Astrocyte (in vitro differentiated cells and primary cell): ENCODE data around the gene CIAO2B. TPM values are rescaled to one million over a fixed set of nuclear protein-coding genes. Genes with fewer than 3 reads are reported as not detected.

Experiments
- DNase-seq: peaks from one replicate; pipeline ENCODE4 v3.0.0-alpha.2; 2010; ENCODE audit warnings: low read depth
- FAIRE-seq: peaks from 2 replicates; lab custom pipeline; 2011; peaks lifted over from hg19 to GRCh38; lab: Jason Lieb, UNC
- H2AFZ ChIP-seq: 2 replicates; pipeline ENCODE4 v1.6.0; 2012; ENCODE audit warnings: low read depth, low read length, inconsistent platforms
- H3K27ac ChIP-seq: 2 replicates; pipeline ENCODE4 v1.5.1; 2011; ENCODE audit warnings: low read depth, low read length, inconsistent platforms
- H3K27me3 ChIP-seq: 2 replicates; pipeline ENCODE4 v1.6.0; 2011; ENCODE audit warnings: low read length, inconsistent platforms; ENCODE audit not compliant: insufficient read depth
- H3K36me3 ChIP-seq: 2 replicates; pipeline ENCODE4 v1.5.1; 2011; ENCODE audit warnings: low read length, inconsistent platforms; ENCODE audit not compliant: insufficient read depth
- H3K4me1 ChIP-seq: 2 replicates; pipeline ENCODE4 v1.5.1; 2011; ENCODE audit warnings: low read length, inconsistent platforms; ENCODE audit not compliant: insufficient read depth
- H3K4me2 ChIP-seq: 2 replicates; pipeline ENCODE4 v1.6.0; 2012; ENCODE audit warnings: low read length, inconsistent platforms
- H3K4me3 ChIP-seq: 2 replicates; pipeline ENCODE4 v1.5.1; 2011; ENCODE audit warnings: low read depth, mild to moderate bottlenecking, low read length, inconsistent platforms; ENCODE audit not compliant: insufficient read depth
- H3K79me2 ChIP-seq: 2 replicates; pipeline ENCODE4 v1.6.0; 2012; ENCODE audit warnings: mild to moderate bottlenecking, low read length, inconsistent platforms; ENCODE audit not compliant: insufficient read depth
- H3K9ac ChIP-seq: 2 replicates; pipeline ENCODE4 v1.6.0; 2012; ENCODE audit warnings: mild to moderate bottlenecking, low read length, inconsistent platforms
- H3K9me3 ChIP-seq: 2 replicates; pipeline ENCODE4 v1.5.1; 2012; ENCODE audit warnings: low read depth, mild to moderate bottlenecking, low read length, inconsistent platforms; ENCODE audit not compliant: insufficient read depth
- H4K20me1 ChIP-seq: 2 replicates; pipeline ENCODE4 v1.6.0; 2012; ENCODE audit warnings: low read length, inconsistent platforms; ENCODE audit not compliant: insufficient read depth
- H3K27ac Mint-ChIP-seq: one replicate; pipeline ENCODE4 v1.8.0; 2021; ENCODE audit warnings: mild to moderate bottlenecking, mixed read lengths; ENCODE audit not compliant: unreplicated experiment
- H3K27me3 Mint-ChIP-seq: one replicate; pipeline ENCODE4 v1.8.0; 2021; ENCODE audit warnings: low read depth, mixed read lengths; ENCODE audit not compliant: unreplicated experiment
- H3K36me3 Mint-ChIP-seq: one replicate; pipeline ENCODE4 v1.8.0; 2021; ENCODE audit warnings: low read depth, mixed read lengths; ENCODE audit not compliant: unreplicated experiment
- H3K4me1 Mint-ChIP-seq: one replicate; pipeline ENCODE4 v1.8.0; 2021; ENCODE audit warnings: low read depth, mixed read lengths; ENCODE audit not compliant: unreplicated experiment
- H3K4me3 Mint-ChIP-seq: one replicate; pipeline ENCODE4 v1.8.0; 2021; ENCODE audit warnings: mild to moderate bottlenecking, moderate library complexity, mixed read lengths; ENCODE audit not compliant: unreplicated experiment
- H3K9me3 Mint-ChIP-seq: one replicate; pipeline ENCODE4 v1.8.0; 2021; ENCODE audit warnings: mild to moderate bottlenecking, mixed read lengths; ENCODE audit not compliant: unreplicated experiment
- EZH2 ChIP-seq: IDR thresholded peaks from 2 replicates; pipeline ENCODE4 v1.6.1; 2012; ENCODE audit warnings: mild to moderate bottlenecking, low read length, inconsistent platforms; ENCODE audit not compliant: insufficient read depth
- total RNA-seq: library from RNA; stranded (reverse); gene quantifications from 2 replicates; pipeline ENCODE4 v1.2.1, GENCODE V29; 2021
- TF ChIP-seq, protein P1 (sequence below): IDR thresholded peaks from 2 replicates; pipeline ENCODE4 v1.5.1; 2011; ENCODE audit warnings: low read depth, mild to moderate bottlenecking, inconsistent platforms, low read length, moderate library complexity; ENCODE audit not compliant: insufficient read depth

The CIAO2B gene
- total RNA-seq, 1 donor from 2014 or later: 75.6 TPM

DNA sequence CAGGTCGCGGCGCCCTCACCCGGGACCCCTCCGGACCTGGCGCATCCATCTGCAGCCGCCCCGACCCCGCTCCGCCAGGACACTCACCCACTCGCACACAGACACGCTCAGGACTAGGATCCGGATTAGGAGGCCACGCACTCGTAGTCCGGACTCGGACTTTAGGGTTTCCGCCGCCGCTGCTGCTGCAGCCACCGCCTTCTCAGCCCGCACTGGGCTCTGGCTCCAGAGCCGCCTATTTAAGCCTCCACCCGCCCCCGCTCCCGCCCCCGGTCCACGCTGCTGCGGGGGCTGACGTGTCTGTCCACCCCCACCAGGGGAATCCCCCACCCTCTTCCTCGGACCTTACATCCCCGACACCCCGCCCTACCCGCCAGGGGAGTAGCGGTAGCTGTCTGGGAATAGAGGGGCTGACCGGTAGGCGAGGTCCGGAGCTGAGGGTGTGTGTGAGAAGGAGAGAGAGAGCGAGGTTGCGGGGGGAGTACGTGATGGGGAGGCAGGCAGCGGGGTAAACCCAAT is 8.8 kb downstream of the CIAO2B start, which contains the start of gene RRAD:
Gene RRAD (minus strand): TSS at position 214 of the 519 bp plus-strand sequence. CDS start 356 bp downstream, outside the sequence.
- H3K9me3 ChIP-seq: no peaks in the 10 kb centered on the region
- H3K9ac ChIP-seq: peak within 1 kb of the TSS; percentile 49
- H4K20me1 ChIP-seq: peaks cover 19% of the 10 kb centered on the region
- H3K36me3 ChIP-seq: no peaks in the 10 kb centered on the region
- Mint-ChIP-seq H3K27me3 (peaks cover 35% of the 10 kb centered on the region), H3K27ac (peak within 1 kb of the TSS; percentile 26), H3K4me1 (peaks cover 29% of the 10 kb centered on the region), H3K4me3 (peak within 1 kb of the TSS; percentile 80), H3K36me3 (peaks cover 7% of the 10 kb centered on the region), H3K9me3 (no peaks in the 10 kb centered on the region)
- H2AFZ ChIP-seq: peak within 1 kb of the TSS; percentile 36
- TF ChIP-seq, protein P1, sequence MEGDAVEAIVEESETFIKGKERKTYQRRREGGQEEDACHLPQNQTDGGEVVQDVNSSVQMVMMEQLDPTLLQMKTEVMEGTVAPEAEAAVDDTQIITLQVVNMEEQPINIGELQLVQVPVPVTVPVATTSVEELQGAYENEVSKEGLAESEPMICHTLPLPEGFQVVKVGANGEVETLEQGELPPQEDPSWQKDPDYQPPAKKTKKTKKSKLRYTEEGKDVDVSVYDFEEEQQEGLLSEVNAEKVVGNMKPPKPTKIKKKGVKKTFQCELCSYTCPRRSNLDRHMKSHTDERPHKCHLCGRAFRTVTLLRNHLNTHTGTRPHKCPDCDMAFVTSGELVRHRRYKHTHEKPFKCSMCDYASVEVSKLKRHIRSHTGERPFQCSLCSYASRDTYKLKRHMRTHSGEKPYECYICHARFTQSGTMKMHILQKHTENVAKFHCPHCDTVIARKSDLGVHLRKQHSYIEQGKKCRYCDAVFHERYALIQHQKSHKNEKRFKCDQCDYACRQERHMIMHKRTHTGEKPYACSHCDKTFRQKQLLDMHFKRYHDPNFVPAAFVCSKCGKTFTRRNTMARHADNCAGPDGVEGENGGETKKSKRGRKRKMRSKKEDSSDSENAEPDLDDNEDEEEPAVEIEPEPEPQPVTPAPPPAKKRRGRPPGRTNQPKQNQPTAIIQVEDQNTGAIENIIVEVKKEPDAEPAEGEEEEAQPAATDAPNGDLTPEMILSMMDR: no peak
- peak; percentile 94 for TF ChIP-seq EZH2
- peak within 1 kb of the TSS; percentile 40 for H3K4me3 ChIP-seq
- no peaks in the 10 kb centered on the region for H3K79me2 ChIP-seq
- peak within 1 kb of the TSS; percentile 59 for H3K27ac ChIP-seq
- peaks cover 34% of the 10 kb centered on the region for H3K4me1 ChIP-seq
- H3K4me2 ChIP-seq: peak within 1 kb of the TSS; percentile 83
- no peak for DNase-seq
- H3K27me3 ChIP-seq: peaks cover 16% of the 10 kb centered on the region
- no peak for FAIRE-seq

DNA sequence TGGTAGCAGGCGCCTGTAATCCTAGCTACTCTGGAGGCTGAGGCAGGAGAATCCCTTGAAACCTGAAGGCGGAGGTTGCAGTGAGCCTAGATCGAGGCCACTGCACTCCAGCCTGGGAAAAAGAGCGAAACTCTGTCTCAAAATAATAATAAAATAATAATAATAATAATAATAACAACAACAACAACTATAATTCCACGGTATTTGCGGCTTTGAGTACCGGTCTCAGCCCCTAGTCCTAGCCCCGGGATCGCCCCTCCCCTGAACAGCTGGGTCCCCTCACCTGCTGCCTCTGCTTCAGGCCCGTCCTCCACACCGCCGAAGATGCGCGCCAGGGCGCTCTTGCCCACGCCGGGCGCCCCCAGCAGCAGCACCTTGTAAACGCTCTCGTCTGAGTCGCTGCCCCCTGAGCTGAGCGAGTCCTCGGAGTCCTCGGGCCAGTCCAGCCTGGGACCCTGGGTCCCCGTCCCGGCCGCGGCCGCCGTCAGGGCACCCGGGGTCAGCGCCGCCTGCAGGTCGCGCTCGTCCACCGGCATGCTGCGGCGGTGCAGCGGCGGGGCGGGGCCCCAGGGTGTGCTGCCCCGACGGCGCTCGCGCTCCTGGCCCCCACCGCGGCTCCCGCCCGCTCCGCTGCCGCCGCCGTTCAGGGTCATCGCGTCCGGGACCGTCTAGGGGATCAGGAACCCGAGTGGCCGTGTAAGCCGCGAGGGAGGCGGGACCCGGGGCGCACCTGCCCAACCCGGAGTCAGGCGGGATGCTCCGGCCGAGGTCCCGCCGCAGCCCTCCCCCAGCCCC is 9.5 kb downstream of the CIAO2B start:
- H3K36me3 Mint-ChIP-seq: peaks cover 7% of the 10 kb centered on the region
- H3K4me2 ChIP-seq: peak overlapping the region; percentile 83
- no peak for FAIRE-seq
- TF ChIP-seq, protein P1: no peak
- TF ChIP-seq EZH2: no peak
- peaks cover 41% of the 10 kb centered on the region for H3K27me3 Mint-ChIP-seq
- H3K9ac ChIP-seq: peak overlapping the region; percentile 49
- H3K79me2 ChIP-seq: no peaks in the 10 kb centered on the region
- peaks cover 19% of the 10 kb centered on the region for H4K20me1 ChIP-seq
- peaks cover 20% of the 10 kb centered on the region for H3K27me3 ChIP-seq
- H2AFZ ChIP-seq: peak overlapping the region; percentile 22
- peak overlapping the region; percentile 40 for H3K4me3 ChIP-seq
- DNase-seq: no peak
- H3K9me3 Mint-ChIP-seq: no peaks in the 10 kb centered on the region
- no peaks in the 10 kb centered on the region for H3K36me3 ChIP-seq
- peaks cover 26% of the 10 kb centered on the region for H3K4me1 Mint-ChIP-seq
- no peak overlapping the region for H3K27ac ChIP-seq
- no peaks in the 10 kb centered on the region for H3K9me3 ChIP-seq
- H3K4me3 Mint-ChIP-seq: peak overlapping the region; percentile 80
- peaks cover 37% of the 10 kb centered on the region for H3K4me1 ChIP-seq
- no peak overlapping the region for H3K27ac Mint-ChIP-seq
